DND-41 (cell line): ENCODE measurements around the gene MYB.

Experiments
- EZH2 ChIP-seq: IDR thresholded peaks from 3 replicates; pipeline ENCODE4 v1.6.1; 2012; ENCODE audit warnings: borderline replicate concordance, low read depth, mild to moderate bottlenecking, moderate library complexity, low read length, inconsistent platforms; ENCODE audit not compliant: severe bottlenecking
- TF ChIP-seq, protein P1 (sequence below): IDR thresholded peaks from 2 replicates; pipeline ENCODE4 v1.5.1; 2012; ENCODE audit warnings: borderline replicate concordance, low read length, moderate library complexity, mild to moderate bottlenecking; ENCODE audit not compliant: poor library complexity, severe bottlenecking; ENCODE audit errors: extremely low read depth

GRCh38 chr6:135193221-135193620 is 12.1 kb downstream of the MYB start:
- TF ChIP-seq, protein P1, sequence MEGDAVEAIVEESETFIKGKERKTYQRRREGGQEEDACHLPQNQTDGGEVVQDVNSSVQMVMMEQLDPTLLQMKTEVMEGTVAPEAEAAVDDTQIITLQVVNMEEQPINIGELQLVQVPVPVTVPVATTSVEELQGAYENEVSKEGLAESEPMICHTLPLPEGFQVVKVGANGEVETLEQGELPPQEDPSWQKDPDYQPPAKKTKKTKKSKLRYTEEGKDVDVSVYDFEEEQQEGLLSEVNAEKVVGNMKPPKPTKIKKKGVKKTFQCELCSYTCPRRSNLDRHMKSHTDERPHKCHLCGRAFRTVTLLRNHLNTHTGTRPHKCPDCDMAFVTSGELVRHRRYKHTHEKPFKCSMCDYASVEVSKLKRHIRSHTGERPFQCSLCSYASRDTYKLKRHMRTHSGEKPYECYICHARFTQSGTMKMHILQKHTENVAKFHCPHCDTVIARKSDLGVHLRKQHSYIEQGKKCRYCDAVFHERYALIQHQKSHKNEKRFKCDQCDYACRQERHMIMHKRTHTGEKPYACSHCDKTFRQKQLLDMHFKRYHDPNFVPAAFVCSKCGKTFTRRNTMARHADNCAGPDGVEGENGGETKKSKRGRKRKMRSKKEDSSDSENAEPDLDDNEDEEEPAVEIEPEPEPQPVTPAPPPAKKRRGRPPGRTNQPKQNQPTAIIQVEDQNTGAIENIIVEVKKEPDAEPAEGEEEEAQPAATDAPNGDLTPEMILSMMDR: no peak
- no peak for TF ChIP-seq EZH2
